WTC11 (cell line): ENCODE results near the gene NCAPH2. TPM values are rescaled to one million over a fixed set of nuclear protein-coding genes. Genes with fewer than 3 reads are reported as not detected.

ENCODE experiments used
- ATAC-seq: fragments of 200-7000 bp; cut with Tn5 transposase; 2 replicates; pipeline ENCODE4 v1.10.0; 2021; ENCODE audit warnings: mild to moderate bottlenecking, moderate library complexity
- Bru-seq: library from RNA; stranded (reverse); fragments of 400-500 nt; gene quantifications from one replicate; lab custom pipeline; 2021; lab: Mats Ljungman, UMichigan
- CTCF ChIA-PET: fragments of 300-600 bp; sonication (Branson Sonifier 250); formaldehyde crosslinking; loops from one replicate; lab custom pipeline; 2021; ENCODE audit warnings: antibody characterized with exemption; lab: Charles Lee
- POLR2A ChIA-PET: fragments of 350-600 bp; sonication (Branson Sonifier 250); formaldehyde crosslinking; loops from one replicate; lab custom pipeline; 2021; ENCODE audit warnings: antibody characterized with exemption; lab: Charles Lee
- DNase-seq: peaks from one replicate; pipeline ENCODE4 v3.0.0; 2021; ENCODE audit warnings: low spot score
- H3K27ac Mint-ChIP-seq: 2 replicates; pipeline ENCODE4 v1.8.0; 2021; ENCODE audit warnings: mixed read lengths
- H3K27me3 Mint-ChIP-seq: 2 replicates; pipeline ENCODE4 v1.8.0; 2021; ENCODE audit warnings: low read depth, mild to moderate bottlenecking, moderate library complexity, mixed read lengths
- H3K36me3 Mint-ChIP-seq: 2 replicates; pipeline ENCODE4 v1.8.0; 2021; ENCODE audit warnings: mixed read lengths
- H3K4me1 Mint-ChIP-seq: 2 replicates; pipeline ENCODE4 v1.8.0; 2022; ENCODE audit warnings: mixed read lengths
- H3K4me3 Mint-ChIP-seq: 2 replicates; pipeline ENCODE4 v1.8.0; 2021; ENCODE audit warnings: mild to moderate bottlenecking, moderate library complexity, mixed read lengths
- H3K9me3 Mint-ChIP-seq: 2 replicates; pipeline ENCODE4 v1.8.0; 2021; ENCODE audit warnings: mixed read lengths
- CREM ChIP-seq: sonication (generic); formaldehyde crosslinking; IDR thresholded peaks from 2 replicates; pipeline ENCODE4 v1.8.1; 2022; ENCODE audit warnings: mild to moderate bottlenecking, missing genetic modification reagents, moderate library complexity
- ETV6 ChIP-seq: sonication (generic); formaldehyde crosslinking; IDR thresholded peaks from 2 replicates; pipeline ENCODE4 v1.8.1; 2022; ENCODE audit warnings: mild to moderate bottlenecking, missing genetic modification reagents
- FOXK1 ChIP-seq: sonication (generic); formaldehyde crosslinking; IDR thresholded peaks from 2 replicates; pipeline ENCODE4 v1.8.0; 2022; ENCODE audit warnings: mild to moderate bottlenecking, moderate library complexity, missing genetic modification reagents
- GABPB1 ChIP-seq: sonication (generic); formaldehyde crosslinking; IDR thresholded peaks from 2 replicates; pipeline ENCODE4 v1.8.1; 2023; ENCODE audit warnings: mild to moderate bottlenecking, missing genetic modification reagents
- HMGA2 ChIP-seq: fragments of 250-450 bp; sonication (Bioruptor Pico); IDR thresholded peaks from 2 replicates; pipeline ENCODE4 v1.4.0; 2021; ENCODE audit warnings: mild to moderate bottlenecking, moderate library complexity
- KAT7 ChIP-seq: sonication (generic); formaldehyde crosslinking; IDR thresholded peaks from 2 replicates; pipeline ENCODE4 v1.8.1; 2023; ENCODE audit warnings: missing genetic modification reagents, mild to moderate bottlenecking, borderline replicate concordance
- NFE2L1 ChIP-seq: sonication (generic); formaldehyde crosslinking; IDR thresholded peaks from 2 replicates; pipeline ENCODE4 v1.8.1; 2023; ENCODE audit warnings: missing genetic modification reagents
- SMAD4 ChIP-seq: sonication (generic); formaldehyde crosslinking; IDR thresholded peaks from 2 replicates; pipeline ENCODE4 v1.8.0; 2022; ENCODE audit warnings: mild to moderate bottlenecking, missing genetic modification reagents
- SP1 ChIP-seq: sonication (generic); formaldehyde crosslinking; conservative IDR thresholded peaks from 2 replicates; pipeline ENCODE4 v1.8.1; 2022; ENCODE audit warnings: missing genetic modification reagents
- TEAD1 ChIP-seq: sonication (generic); formaldehyde crosslinking; IDR thresholded peaks from 2 replicates; pipeline ENCODE4 v1.8.0; 2022; ENCODE audit warnings: mild to moderate bottlenecking, missing genetic modification reagents
- TEAD4 ChIP-seq: sonication (generic); formaldehyde crosslinking; IDR thresholded peaks from 2 replicates; pipeline ENCODE4 v1.8.0; 2022; ENCODE audit warnings: mild to moderate bottlenecking, missing genetic modification reagents
- ZBTB21 ChIP-seq: sonication (generic); formaldehyde crosslinking; IDR thresholded peaks from 2 replicates; pipeline ENCODE4 v1.8.1; 2023; ENCODE audit warnings: mild to moderate bottlenecking, missing genetic modification reagents, borderline replicate concordance
- ZNF121 ChIP-seq: sonication (generic); formaldehyde crosslinking; IDR thresholded peaks from 2 replicates; pipeline ENCODE4 v1.8.0; 2023; ENCODE audit warnings: missing genetic modification reagents
- long read RNA-seq, 3 experiments: library from RNA in 1 of 3; library from capped mRNA in 1 of 3; library from polyadenylated mRNA in 1 of 3; unstranded in 2 of 3; stranded (forward) in 1 of 3; transcript quantifications; one replicate each; pipeline ENCODE4 v2.0.0, GENCODE V29; 2021
- total RNA-seq: library from RNA; stranded (reverse); gene quantifications from 3 replicates; pipeline ENCODE4 v1.2.3, GENCODE V29; 2021
- TF ChIP-seq, protein P1 (sequence below): sonication (generic); formaldehyde crosslinking; IDR thresholded peaks from 2 replicates; pipeline ENCODE4 v1.8.1; 2023; ENCODE audit warnings: mild to moderate bottlenecking, missing genetic modification reagents, moderate library complexity
- TF ChIP-seq, protein P2 (sequence below): sonication (generic); formaldehyde crosslinking; IDR thresholded peaks from 2 replicates; pipeline ENCODE4 v1.8.1; 2022; ENCODE audit warnings: low read depth, mild to moderate bottlenecking, moderate library complexity, missing genetic modification reagents, borderline replicate concordance
- TF ChIP-seq, protein P3 (sequence below): sonication (generic); formaldehyde crosslinking; IDR thresholded peaks from 2 replicates; pipeline ENCODE4 v1.8.1; 2023; ENCODE audit warnings: mild to moderate bottlenecking, missing genetic modification reagents, moderate library complexity
- TF ChIP-seq, protein P4 (sequence below): sonication (generic); formaldehyde crosslinking; conservative IDR thresholded peaks from 2 replicates; pipeline ENCODE4 v1.8.1; 2022; ENCODE audit warnings: mild to moderate bottlenecking, missing genetic modification reagents
- TF ChIP-seq, protein P5 (sequence below): fragments of 200-600 bp; IDR thresholded peaks from 2 replicates; pipeline ENCODE4 v1.8.0; 2022; ENCODE audit warnings: antibody characterized with exemption
- TF ChIP-seq, protein P6 (sequence below): fragments of 250-450 bp; sonication (Bioruptor Pico); IDR thresholded peaks from 2 replicates; pipeline ENCODE4 v2.1.2; 2022; ENCODE audit warnings: mild to moderate bottlenecking, moderate library complexity
- TF ChIP-seq, protein P7 (sequence below): sonication (generic); formaldehyde crosslinking; IDR thresholded peaks from 2 replicates; pipeline ENCODE4 v1.8.1; 2022; ENCODE audit warnings: low read depth, missing genetic modification reagents, borderline replicate concordance
- TF ChIP-seq, protein P8 (sequence below): sonication (generic); formaldehyde crosslinking; IDR thresholded peaks from 2 replicates; pipeline ENCODE4 v1.8.1; 2022; ENCODE audit warnings: mild to moderate bottlenecking, missing genetic modification reagents, moderate library complexity, borderline replicate concordance
- TF ChIP-seq, protein P9 (sequence below): sonication (generic); formaldehyde crosslinking; IDR thresholded peaks from 2 replicates; pipeline ENCODE4 v1.8.1; 2022; ENCODE audit warnings: mild to moderate bottlenecking, moderate library complexity, missing genetic modification reagents

The NCAPH2 gene
- total RNA-seq (69.8 to 78.4 TPM (median 70.3 TPM) in 3 replicates), Bru-seq, nascent RNA (percentile 56 among the genes with signal in this experiment)
- long read RNA-seq, experiment 1, transcript NCAPH2-205 (20 exons, 2,037 nt): major isoform, 117 of 178 reads
- long read RNA-seq, experiment 1, transcript NCAPH2-201 (20 exons, 1,996 nt): minor isoform, 13 of 178 reads
- long read RNA-seq, experiment 1, partial matches to known transcripts: 15 of 178 reads
- long read RNA-seq, experiment 1, other reads (novel, unspliced or antisense): 29 of 178 reads
- long read RNA-seq, experiment 2, transcript NCAPH2-205 (20 exons, 2,037 nt): major isoform, 14 of 57 reads
- long read RNA-seq, experiment 2, partial matches to known transcripts: 16 of 57 reads
- long read RNA-seq, experiment 2, other reads (novel, unspliced or antisense): 22 of 57 reads
- long read RNA-seq, experiment 3, transcript NCAPH2-201 (20 exons, 1,996 nt): minor isoform, 7 of 72 reads
- long read RNA-seq, experiment 3, transcript NCAPH2-205 (20 exons, 2,037 nt): major isoform, 47 of 72 reads
- long read RNA-seq, experiment 3, partial matches to known transcripts: 4 of 72 reads
- long read RNA-seq, experiment 3, other reads (novel, unspliced or antisense): 11 of 72 reads

DNA sequence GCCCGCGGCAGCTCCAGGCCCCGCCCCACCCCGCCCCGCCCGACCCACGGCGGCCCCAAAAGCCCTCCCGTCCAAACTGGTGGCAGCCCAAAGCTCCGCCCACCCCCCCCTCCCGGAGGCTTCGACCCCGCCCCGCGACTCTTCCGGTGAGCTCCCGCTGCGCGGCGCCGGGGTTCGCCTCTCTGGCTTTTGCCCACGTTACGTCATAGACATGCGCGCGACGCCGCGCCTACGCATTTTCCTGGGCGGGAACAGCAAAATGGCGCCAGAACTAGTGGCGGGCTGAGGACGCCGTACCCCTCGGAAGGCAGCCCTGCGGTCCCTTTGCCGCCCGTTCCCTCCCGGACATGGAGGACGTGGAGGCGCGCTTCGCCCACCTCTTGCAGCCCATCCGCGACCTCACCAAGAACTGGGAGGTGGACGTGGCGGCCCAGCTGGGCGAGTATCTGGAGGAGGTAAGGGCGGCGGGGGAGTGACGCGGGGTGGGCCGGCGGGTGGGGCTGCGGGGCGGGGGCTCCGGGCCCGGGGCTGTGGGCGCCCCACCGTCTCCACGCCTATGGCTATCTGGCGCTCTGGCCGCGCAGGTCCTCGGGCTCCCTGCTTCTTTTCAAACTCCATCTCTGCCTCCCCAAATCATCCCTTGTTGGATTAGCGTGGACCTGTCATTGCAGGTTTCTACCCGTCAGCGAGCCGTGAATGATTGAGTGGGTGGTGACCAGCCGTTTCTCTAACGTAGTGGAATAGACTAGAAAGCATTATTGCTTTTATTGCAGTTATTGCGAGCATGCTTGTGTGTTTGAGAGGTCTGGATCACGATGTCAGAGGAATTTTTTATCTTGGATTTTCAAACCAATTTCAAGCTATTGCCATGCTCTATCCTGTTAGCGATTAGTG lies at the start of gene NCAPH2:
Gene NCAPH2 (plus strand): TSS at position 234 of the 894 bp plus-strand sequence. CDS start 114 bp downstream, at position 348.
- POLR2A ChIA-PET: interaction anchor here (0.7 to 1.3 kb wide), 3 partner anchors 17 to 75 kb away, joined by 3 to 13 read pairs (median 6); partner anchors contain the start of genes CHKB and SCO2
- CTCF ChIA-PET: interaction anchor here (0.6 to 3.0 kb wide), 22 partner anchors 11 to 449 kb away, joined by 3 to 60 read pairs (median 4); partner anchors contain the start of genes ARSA, SCO2 and SYCE3
- DNase-seq: peak; percentile 97
- H3K4me3 Mint-ChIP-seq: peak within 1 kb of the TSS; percentile 93
- peaks cover 10% of the 10 kb centered on the region for H3K4me1 Mint-ChIP-seq
- H3K9me3 Mint-ChIP-seq: no peaks in the 10 kb centered on the region
- peak within 1 kb of the TSS; percentile 98 for H3K27ac Mint-ChIP-seq
- no peaks in the 10 kb centered on the region for H3K36me3 Mint-ChIP-seq
- peak; percentile 75 for ATAC-seq
- no peaks in the 10 kb centered on the region for H3K27me3 Mint-ChIP-seq
- TF ChIP-seq, protein P1, sequence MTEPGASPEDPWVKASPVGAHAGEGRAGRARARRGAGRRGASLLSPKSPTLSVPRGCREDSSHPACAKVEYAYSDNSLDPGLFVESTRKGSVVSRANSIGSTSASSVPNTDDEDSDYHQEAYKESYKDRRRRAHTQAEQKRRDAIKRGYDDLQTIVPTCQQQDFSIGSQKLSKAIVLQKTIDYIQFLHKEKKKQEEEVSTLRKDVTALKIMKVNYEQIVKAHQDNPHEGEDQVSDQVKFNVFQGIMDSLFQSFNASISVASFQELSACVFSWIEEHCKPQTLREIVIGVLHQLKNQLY (CRISPR knock-in tag): no peak
- TF ChIP-seq FOXK1 (CRISPR knock-in tag): peak; percentile 92
- TF ChIP-seq, protein P2, sequence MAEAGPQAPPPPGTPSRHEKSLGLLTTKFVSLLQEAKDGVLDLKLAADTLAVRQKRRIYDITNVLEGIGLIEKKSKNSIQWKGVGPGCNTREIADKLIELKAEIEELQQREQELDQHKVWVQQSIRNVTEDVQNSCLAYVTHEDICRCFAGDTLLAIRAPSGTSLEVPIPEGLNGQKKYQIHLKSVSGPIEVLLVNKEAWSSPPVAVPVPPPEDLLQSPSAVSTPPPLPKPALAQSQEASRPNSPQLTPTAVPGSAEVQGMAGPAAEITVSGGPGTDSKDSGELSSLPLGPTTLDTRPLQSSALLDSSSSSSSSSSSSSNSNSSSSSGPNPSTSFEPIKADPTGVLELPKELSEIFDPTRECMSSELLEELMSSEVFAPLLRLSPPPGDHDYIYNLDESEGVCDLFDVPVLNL (CRISPR knock-in tag): peak; percentile 86
- no peak for TF ChIP-seq ETV6 (CRISPR knock-in tag)
- peak; percentile 87; the same call in 1 of the 2 replicates for TF ChIP-seq ZBTB21 (CRISPR knock-in tag)
- TF ChIP-seq ZNF121: no peak
- peak; percentile 22; the same call in 1 of the 2 replicates for TF ChIP-seq HMGA2 (CRISPR knock-in tag)
- TF ChIP-seq, protein P3, sequence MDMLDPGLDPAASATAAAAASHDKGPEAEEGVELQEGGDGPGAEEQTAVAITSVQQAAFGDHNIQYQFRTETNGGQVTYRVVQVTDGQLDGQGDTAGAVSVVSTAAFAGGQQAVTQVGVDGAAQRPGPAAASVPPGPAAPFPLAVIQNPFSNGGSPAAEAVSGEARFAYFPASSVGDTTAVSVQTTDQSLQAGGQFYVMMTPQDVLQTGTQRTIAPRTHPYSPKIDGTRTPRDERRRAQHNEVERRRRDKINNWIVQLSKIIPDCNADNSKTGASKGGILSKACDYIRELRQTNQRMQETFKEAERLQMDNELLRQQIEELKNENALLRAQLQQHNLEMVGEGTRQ (CRISPR knock-in tag): peak; percentile 21; the same call in 1 of the 2 replicates
- TF ChIP-seq, protein P4, sequence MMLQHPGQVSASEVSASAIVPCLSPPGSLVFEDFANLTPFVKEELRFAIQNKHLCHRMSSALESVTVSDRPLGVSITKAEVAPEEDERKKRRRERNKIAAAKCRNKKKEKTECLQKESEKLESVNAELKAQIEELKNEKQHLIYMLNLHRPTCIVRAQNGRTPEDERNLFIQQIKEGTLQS: 0 out of 2 replicates have a peak, but pooled peaks have one; percentile 23
- peak; percentile 97 for TF ChIP-seq SP1
- TF ChIP-seq TEAD4 (CRISPR knock-in tag): 0 out of 2 replicates have a peak, but pooled peaks have one; percentile 23
- TF ChIP-seq, protein P5, sequence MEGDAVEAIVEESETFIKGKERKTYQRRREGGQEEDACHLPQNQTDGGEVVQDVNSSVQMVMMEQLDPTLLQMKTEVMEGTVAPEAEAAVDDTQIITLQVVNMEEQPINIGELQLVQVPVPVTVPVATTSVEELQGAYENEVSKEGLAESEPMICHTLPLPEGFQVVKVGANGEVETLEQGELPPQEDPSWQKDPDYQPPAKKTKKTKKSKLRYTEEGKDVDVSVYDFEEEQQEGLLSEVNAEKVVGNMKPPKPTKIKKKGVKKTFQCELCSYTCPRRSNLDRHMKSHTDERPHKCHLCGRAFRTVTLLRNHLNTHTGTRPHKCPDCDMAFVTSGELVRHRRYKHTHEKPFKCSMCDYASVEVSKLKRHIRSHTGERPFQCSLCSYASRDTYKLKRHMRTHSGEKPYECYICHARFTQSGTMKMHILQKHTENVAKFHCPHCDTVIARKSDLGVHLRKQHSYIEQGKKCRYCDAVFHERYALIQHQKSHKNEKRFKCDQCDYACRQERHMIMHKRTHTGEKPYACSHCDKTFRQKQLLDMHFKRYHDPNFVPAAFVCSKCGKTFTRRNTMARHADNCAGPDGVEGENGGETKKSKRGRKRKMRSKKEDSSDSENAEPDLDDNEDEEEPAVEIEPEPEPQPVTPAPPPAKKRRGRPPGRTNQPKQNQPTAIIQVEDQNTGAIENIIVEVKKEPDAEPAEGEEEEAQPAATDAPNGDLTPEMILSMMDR: no peak
- TF ChIP-seq, protein P6, sequence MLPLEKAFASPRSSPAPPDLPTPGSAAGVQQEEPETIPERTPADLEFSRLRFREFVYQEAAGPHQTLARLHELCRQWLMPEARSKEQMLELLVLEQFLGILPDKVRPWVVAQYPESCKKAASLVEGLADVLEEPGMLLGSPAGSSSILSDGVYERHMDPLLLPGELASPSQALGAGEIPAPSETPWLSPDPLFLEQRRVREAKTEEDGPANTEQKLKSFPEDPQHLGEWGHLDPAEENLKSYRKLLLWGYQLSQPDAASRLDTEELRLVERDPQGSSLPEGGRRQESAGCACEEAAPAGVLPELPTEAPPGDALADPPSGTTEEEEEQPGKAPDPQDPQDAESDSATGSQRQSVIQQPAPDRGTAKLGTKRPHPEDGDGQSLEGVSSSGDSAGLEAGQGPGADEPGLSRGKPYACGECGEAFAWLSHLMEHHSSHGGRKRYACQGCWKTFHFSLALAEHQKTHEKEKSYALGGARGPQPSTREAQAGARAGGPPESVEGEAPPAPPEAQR: no peak
- peak; percentile 82 for TF ChIP-seq GABPB1 (CRISPR knock-in tag)
- TF ChIP-seq, protein P7, sequence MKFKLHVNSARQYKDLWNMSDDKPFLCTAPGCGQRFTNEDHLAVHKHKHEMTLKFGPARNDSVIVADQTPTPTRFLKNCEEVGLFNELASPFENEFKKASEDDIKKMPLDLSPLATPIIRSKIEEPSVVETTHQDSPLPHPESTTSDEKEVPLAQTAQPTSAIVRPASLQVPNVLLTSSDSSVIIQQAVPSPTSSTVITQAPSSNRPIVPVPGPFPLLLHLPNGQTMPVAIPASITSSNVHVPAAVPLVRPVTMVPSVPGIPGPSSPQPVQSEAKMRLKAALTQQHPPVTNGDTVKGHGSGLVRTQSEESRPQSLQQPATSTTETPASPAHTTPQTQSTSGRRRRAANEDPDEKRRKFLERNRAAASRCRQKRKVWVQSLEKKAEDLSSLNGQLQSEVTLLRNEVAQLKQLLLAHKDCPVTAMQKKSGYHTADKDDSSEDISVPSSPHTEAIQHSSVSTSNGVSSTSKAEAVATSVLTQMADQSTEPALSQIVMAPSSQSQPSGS (CRISPR knock-in tag): no peak
- TF ChIP-seq CREM (CRISPR knock-in tag): peak; percentile 97
- 0 out of 2 replicates have a peak, but pooled peaks have one; percentile 60 for TF ChIP-seq KAT7 (CRISPR knock-in tag)
- TF ChIP-seq, protein P8, sequence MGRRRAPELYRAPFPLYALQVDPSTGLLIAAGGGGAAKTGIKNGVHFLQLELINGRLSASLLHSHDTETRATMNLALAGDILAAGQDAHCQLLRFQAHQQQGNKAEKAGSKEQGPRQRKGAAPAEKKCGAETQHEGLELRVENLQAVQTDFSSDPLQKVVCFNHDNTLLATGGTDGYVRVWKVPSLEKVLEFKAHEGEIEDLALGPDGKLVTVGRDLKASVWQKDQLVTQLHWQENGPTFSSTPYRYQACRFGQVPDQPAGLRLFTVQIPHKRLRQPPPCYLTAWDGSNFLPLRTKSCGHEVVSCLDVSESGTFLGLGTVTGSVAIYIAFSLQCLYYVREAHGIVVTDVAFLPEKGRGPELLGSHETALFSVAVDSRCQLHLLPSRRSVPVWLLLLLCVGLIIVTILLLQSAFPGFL (CRISPR knock-in tag): no peak
- TF ChIP-seq TEAD1: peak; percentile 78; the same call in 1 of the 2 replicates
- TF ChIP-seq NFE2L1 (CRISPR knock-in tag): peak; percentile 89
- TF ChIP-seq SMAD4 (CRISPR knock-in tag): no peak
- TF ChIP-seq, protein P9, sequence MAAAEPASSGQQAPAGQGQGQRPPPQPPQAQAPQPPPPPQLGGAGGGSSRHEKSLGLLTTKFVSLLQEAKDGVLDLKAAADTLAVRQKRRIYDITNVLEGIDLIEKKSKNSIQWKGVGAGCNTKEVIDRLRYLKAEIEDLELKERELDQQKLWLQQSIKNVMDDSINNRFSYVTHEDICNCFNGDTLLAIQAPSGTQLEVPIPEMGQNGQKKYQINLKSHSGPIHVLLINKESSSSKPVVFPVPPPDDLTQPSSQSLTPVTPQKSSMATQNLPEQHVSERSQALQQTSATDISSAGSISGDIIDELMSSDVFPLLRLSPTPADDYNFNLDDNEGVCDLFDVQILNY (CRISPR knock-in tag): peak; percentile 94
